GDM1 (cell line): ENCODE measurements around the gene PRKAG3.

Experiments
- DNase-seq: peaks from one replicate; lab custom pipeline; 2025; lab: John Stamatoyannopoulos, UW

The PRKAG3 gene

DNA sequence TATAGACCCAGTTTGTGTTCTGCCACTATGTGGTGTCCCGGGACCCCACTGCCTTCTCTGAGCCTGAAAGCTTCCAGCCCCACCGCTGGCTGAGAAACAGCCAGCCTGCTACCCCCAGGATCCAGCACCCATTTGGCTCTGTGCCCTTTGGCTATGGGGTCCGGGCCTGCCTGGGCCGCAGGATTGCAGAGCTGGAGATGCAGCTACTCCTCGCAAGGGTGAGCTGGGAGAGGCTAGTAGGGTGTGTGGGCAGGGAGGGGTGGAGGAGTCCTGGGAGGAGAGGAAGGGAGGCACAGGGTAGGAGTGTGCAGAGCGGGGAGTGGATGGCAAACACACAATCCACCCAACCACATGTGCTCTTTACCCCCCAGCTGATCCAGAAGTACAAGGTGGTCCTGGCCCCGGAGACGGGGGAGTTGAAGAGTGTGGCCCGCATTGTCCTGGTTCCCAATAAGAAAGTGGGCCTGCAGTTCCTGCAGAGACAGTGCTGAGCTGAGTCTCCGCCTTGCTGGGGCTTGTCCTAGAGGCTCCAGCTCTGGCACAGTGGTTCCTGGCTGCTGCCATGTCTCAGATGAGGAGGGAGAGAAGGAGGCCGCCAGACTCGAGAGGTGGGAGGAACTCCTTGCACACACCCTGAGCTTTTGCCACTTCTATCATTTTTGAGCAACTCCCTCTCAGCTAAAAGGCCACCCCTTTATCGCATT lies 16.9 kb downstream of the PRKAG3 start:
- no peak for DNase-seq

DNA sequence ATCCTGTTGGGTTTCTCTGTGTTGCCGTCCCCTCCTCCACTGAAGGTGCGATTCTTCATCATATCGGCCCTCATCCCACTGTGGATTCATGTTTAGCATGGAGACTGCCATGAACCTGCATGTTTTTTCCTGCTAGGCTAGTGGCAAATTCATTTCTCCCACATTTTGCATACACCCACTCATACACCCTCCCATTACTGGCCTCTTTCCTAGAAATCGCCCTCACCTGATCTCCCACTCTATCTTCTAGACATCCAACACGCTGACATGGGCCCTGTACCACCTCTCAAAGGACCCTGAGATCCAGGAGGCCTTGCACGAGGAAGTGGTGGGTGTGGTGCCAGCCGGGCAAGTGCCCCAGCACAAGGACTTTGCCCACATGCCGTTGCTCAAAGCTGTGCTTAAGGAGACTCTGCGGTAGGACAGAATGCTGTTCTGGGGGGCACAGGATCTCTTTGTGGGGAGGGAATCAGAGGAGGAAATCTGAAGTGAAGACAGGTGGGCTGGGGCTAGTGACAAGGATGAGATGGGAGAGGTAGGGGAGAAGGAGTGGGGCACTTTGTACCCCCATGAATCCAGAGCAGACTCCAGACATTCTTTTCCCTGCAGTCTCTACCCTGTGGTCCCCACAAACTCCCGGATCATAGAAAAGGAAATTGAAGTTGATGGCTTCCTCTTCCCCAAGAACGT lies 17.7 kb downstream of the PRKAG3 start:
- DNase-seq: no peak

DNA sequence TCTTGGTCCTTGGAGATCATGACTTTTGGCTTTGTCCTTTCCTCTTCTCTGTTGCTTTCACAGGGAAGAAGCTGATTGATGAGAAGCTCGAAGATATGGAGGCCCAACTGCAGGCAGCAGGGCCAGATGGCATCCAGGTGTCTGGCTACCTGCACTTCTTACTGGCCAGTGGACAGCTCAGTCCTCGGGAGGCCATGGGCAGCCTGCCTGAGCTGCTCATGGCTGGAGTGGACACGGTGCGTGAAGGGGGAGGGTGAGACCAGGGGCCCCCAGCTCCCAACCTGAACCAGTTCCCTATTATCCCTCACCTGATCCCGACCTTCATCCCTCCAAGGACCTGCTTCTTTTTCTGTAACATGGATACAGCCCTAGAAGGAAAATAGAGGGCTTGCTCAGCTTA lies 18.7 kb downstream of the PRKAG3 start:
- no peak for DNase-seq

DNA sequence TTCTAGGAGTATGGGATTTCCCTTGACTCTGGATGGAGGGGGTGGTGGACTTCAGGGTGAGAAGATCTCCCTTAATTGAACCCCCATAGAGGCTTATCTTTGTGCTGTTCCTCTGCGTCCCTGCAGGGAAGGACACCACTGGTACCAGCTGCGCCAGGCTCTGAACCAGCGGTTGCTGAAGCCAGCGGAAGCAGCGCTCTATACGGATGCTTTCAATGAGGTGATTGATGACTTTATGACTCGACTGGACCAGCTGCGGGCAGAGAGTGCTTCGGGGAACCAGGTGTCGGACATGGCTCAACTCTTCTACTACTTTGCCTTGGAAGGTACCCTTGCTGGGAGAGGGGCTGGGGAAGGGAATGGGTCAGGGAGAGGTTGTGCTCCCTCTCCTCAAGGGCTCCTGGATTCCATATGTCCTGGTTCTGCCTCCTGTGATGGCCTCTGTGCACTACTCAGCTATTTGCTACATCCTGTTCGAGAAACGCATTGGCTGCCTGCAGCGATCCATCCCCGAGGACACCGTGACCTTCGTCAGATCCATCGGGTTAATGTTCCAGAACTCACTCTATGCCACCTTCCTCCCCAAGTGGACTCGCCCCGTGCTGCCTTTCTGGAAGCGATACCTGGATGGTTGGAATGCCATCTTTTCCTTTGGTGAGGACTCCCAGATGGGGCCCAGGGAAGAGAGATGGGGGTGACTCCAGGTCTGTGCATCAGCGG lies 19.3 kb downstream of the PRKAG3 start:
- DNase-seq: no peak

DNA sequence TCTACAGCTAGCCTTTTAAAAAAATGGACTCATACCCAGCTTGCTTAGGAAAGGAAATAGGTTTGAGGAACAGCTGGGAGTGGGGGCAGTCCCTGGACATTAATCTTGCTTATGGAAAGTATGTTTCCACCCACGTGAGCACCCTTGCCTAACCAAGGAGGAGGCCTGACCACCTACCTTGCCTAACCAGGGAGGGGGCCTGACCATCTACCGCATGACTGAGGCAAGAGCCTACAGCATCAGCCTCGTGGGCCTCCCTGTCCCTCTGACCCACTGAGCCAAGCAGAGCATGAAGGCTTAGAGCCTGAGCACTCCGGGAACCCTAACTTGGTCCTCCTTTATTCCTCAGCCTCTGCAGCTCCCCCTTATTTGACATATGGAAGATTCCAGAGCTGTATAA lies 20.2 kb downstream of the PRKAG3 start:
- no peak for DNase-seq

DNA sequence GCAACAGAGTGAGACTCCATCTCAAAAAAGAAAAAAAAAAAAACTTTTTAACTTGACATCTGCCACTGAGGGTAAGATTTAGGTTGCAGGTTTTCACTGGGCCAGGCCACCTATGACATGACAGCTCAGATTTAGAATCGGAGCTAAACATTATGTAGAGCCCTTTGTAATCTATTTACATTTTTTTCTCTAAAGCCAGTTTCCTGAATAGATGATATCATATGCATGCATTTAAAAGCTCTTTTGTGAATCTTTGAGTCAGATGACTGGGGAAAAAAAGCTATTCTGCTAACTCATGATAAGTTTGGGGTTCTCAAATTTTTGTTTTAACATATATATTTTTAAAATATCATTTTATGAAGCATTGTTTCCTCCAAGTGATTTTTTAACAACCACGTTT lies 21.3 kb downstream of the PRKAG3 start:
- no peak for DNase-seq

DNA sequence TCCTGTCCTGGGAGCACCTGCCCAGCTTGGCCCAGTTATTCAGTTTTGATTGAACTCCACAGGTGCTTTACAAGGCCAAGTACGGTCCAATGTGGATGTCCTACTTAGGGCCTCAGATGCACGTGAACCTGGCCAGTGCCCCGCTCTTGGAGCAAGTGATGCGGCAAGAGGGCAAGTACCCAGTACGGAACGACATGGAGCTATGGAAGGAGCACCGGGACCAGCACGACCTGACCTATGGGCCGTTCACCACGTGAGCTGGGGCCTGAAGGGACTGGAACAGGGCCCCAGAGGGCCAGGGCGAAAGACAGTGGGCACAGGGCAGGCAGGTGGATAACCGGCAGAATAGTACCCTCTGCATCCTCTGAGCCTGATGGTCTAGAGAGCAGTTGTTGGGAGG lies 22.1 kb downstream of the PRKAG3 start:
- no peak for DNase-seq

DNA sequence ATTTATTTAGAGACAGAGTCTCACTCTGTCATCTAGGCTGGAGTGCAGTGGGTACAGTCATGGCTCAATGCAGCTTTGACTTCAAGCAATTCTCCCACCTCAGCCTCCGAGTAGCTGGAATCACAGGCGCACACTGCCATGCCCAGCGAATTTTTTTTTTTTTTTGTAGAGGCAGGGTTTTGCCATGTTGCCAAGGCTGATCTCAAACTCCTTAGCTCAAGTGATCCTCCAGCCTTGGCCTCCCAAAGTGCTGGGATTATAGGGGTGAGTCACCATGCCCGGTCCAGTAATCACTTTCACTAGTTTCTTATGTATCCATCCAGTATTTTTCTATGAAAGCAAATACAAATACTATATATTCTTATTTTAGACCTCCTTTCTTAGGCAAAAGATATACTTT lies 24.0 kb downstream of the PRKAG3 start:
- DNase-seq: no peak

DNA sequence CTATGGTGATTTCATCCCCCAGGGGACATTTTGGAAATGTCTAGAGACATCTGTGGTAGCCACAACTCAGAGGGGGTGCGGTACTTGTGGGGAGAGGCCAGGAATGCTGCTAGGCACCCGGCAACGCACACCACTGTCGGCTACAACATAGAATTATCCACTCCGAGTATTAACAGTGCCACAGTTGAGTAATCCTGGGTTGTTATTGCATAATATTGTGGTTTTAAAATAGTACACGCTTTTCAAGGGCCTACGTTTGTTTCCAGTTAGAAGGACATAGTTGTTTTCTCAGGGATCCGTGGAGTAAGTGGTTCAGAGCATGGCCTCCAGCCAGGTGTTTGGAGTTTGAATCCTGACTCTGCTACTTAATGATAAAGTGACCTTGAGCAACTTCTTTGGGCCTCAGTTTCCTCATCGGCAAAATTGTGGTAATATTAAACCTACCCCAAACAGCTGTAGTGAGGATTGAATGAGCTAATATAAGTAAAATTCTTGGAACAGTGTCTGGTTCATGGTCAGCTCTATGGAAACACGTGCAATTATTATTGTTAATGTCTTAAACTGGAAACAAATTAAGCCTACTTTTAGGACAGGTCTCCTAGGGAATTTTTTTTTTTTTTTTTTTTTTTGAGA lies 25.1 kb downstream of the PRKAG3 start:
- DNase-seq: no peak

DNA sequence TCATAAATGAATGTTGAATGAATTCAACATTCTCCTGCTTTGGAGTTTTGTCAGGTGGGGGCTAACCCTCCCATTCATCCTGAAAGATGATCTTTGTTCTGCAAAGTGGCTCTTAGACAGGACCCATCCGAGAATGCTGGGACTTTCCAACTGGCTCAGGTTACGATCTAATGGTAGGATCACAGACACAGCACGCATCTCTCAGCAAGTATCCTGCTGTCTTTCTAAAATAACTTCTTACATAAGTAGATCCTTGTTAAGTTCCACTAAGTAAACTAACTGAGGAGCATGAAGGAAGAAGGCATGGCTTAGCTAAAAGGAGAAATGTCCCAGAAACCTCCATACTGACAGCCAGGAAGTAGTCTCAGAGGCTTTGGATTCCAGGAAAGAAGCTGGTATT lies 26.0 kb downstream of the PRKAG3 start:
- DNase-seq: no peak

DNA sequence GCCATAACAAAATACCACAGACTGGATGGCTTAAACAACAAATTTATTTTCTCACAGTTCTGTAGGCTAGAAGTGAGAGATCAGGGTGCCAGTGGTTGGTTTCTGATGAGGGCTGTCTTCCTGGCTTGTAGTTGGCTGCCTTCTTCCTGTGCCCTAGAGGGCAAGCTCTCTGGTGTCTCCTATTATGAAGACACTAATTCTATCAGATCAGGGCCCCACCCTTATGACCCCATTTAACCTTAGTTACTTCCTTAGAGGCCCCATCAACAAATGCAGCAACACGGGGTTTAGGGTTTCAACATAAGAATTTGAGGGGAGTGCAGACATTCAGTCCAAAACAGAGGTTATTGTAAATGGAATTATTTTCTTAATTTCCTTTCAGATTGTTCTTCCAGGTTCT lies 26.8 kb downstream of the PRKAG3 start:
- DNase-seq: no peak

DNA sequence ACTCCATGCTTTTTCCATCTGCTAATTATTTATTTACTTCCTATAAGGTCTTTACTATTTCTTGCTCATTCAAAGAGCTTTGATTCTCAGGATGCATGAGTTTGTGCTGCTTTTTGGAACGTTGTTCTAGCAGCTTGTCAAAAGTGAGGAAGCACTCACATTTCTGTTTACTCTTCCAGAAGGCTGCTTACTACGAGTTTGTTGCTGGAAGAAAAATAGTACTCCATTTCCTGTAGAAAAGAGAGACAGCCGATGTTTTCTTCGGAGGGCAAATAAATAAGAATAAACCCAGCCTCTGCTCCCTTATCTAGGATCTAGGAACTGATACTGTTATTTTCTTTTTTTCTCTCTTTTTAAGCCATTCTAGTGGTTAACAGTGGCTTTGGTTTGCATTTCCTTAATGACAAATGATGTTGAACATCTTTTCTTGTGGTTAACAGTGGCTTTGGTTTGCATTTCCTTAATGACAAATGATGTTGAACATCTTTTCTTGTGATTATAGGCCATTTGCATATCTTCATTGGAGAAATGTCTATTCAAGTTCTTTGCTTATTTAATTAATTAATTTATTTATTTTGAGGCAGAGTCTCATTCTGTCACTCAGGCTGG lies 29.1 kb downstream of the PRKAG3 start:
- DNase-seq: no peak

DNA sequence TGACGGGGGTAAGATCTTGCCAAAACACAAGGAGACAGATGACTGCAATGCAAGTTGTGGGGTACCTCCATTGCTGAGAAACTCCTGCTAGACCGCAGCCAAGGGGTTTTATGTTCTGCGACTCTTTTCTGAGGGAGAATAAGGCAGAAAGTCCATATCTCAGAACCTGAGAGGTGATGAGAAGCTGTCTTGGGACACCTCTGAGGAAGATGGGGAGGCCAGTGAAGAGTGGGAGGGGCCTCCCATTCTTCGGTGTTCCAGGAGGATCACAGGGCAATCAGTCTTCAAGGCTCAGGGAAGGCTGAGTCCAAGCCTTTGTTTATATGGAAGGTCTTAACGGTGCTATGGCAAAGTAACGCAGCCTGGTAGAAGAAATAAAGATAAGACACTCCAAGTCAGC lies 31.6 kb downstream of the PRKAG3 start:
- DNase-seq: no peak

DNA sequence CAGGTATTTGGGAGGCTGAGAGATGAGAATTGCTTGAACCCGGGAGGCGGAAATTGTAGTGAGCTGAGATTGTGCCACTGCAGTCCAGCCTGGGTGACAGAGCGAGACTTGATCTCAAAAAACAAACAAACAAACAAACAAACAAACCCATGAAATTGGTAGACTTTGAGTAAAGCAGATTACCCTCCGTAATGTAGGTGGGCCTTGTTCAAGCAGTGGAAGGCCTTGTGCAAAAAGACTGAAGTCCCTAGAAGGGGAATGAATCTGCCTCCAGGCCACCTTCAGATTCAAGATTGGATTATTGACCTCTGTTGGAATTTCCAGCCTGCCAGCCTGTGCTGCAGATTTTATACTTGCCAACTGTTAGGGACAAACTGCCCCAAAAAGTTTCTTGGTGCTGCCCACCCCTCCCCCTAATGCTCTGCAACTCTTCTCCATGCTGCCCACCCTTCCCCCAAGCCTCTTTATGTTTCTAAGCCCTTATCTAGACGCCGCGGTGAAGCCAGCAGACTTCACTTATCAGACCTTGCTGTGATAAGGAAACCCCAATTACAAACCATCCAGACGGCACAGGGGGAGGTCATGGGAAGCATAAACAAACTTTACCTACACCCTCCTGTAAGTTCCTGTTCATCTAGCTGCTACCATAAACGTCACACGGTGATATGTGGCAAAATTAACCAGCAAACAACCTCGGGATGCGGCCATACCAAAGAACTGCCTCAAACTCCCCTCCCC lies 32.7 kb downstream of the PRKAG3 start:
- no peak for DNase-seq

DNA sequence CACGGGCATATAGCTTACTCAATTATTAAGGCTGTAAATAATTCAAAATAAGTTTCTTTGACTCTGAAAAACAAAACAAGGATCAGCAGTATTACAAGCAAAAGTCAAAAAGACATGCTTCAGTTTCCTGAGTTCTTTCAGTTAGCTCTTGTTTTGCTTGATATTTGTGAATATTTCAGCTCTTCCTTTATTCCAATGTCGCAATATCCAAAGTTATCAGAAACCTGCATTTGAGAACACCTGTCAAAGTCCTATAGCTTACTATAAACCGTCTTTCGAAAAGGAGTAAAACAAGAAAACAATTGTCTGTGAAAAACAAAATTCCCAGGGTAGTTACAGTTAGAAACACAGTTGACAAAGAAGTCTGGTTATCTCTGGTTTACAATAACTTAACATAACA lies 34.9 kb downstream of the PRKAG3 start:
- no peak for DNase-seq

DNA sequence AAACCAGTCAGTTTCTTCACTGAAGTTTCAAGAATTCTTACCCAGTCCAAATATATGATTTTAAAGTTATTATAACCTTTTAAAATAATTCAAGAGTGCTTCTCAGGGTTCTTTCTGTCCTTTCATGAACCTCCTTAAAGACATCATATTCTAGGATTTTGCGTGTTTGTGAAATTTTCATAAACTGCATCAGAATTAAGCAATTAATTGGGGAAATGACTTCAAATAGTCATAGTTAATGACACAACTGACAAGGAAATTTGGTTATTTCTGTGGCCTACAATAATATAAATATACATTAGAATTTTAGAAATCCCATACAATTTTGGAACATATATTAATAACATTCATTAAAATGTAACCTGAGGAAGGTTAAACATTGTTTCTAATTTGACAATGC lies 39.2 kb downstream of the PRKAG3 start:
- no peak for DNase-seq

DNA sequence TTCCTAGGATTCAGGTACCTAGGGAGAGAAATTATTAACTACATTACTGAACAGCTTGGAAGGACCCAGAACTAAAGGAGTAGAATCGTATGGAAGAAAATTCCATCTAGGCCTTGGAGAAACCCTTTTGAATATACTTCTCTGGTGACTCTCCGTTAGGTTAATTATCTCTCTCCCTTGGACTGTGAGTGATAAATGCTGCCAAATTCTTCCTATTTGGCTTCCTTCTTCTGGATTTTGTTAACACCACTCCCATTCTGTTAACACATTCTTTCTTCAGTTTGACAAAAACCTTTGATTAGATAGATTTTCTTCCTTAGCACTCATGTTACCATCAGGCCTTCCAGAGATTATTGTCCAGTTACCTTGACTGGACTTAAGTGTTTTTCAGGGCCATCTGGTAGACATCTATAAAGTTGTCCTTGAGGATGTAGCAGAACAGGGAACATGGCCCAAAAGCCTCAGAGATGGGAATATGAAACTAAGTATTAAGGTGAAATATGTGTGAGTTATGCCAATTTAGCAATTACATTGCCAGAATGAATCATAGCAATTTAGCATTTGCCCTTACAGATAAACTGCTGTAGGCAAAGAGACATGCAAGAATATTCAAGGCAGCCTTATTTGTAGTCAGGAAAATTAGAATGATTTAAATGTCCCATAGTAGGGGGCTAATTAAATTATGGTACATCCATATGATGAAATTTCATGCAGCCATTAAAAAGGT lies 42.9 kb downstream of the PRKAG3 start:
- no peak for DNase-seq

DNA sequence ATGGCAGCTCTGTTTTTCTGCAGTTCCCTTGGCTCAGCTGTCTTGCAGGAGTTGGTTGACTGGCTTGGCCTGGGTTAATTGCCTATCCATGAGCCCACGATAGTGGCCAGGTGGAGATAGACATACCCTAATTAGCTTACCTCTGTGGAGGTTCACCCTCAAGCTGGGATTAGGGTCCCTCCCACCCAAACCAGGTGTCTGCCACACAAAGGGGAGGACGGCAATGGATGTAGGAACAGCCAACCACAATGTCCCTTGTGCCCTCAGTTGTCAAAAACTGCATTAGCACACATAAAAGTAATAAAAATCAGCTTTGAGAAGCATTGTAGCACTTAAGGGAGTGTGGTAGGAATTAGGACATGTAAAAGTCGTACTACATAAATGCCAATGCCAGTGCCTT lies 45.5 kb downstream of the PRKAG3 start:
- DNase-seq: no peak

DNA sequence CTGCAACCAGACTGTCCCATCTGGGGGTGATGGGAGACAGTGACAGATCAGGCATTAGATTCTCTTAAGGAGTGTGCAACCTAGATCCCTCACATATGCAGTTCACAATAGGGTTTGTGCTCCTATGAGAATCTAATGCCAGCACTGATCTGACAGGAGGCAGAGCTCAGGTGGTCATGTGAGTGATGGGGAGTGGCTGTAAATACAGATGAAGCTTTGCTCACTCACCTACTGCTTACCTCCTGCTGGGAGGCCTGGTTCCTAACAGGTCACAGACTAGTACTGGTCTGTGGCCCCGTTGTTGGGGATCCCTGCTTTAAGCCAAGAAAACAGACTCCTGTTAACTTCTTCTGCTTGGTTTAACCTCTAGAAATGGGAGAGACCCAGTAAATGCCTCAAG lies 46.5 kb downstream of the PRKAG3 start:
- no peak for DNase-seq

DNA sequence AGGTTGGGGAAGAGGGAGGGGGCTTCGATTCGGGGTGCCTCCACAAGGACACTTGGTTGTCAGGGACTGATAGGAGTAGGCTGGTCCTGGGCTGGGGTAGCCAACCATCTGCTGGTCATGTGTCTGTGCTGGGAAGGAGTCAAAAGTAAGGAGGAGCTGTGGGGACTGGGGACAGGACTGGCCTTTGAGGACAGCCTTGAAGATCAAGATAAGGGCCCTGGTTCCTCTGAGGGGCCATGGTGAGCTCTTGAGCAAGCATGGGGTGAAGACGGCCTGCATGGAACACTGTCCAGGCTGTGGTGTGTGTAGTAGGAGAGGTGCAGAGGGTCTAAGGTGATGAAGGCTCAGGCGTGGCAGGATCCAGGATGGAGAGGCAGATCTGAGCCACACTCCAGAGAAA lies 47.9 kb downstream of the PRKAG3 start:
- DNase-seq: no peak

DNA sequence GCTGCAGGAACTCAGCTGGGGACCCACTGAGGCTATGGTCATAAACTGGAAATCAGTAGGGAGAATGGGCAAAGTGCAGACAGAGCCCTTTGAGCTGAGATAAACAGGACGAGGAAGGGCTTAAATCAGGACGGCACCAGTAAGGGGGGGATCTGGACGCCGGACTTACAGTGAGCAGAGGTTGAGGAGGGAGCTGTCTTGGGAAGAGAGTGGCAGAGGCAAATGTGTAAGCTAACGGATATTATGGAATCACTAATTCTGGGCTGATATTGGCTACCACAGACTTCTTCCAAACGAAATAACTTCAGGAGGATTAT lies 49.1 kb downstream of the PRKAG3 start:
- DNase-seq: no peak
